HK-2 (cell line): ENCODE results near the gene IL1A.

ENCODE experiments used
- DNase-seq: peaks from one replicate; pipeline ENCODE4 v3.0.0-alpha.2; 2018; ENCODE audit not compliant: unreplicated experiment

IL1A gene

GRCh38 chr2:112793449-112793978 lies 9.2 kb upstream of the IL1A start:
- no peak for DNase-seq

- DNase-seq, result no peak
These were observed 8.1 kb upstream of the IL1A start for GRCh38 chr2:112792419-112792818.

GRCh38 chr2:112791693-112792230 lies 7.5 kb upstream of the IL1A start:
- DNase-seq, result no peak

- no peak for DNase-seq
These were observed 6.7 kb upstream of the IL1A start for GRCh38 chr2:112791019-112791418.

- DNase-seq, result no peak
These were observed 6.0 kb upstream of the IL1A start for GRCh38 chr2:112790305-112790704.

- DNase-seq, result no peak
These were observed 4.9 kb upstream of the IL1A start for GRCh38 chr2:112789186-112789585.

- DNase-seq, result no peak
These were observed 4.4 kb upstream of the IL1A start for GRCh38 chr2:112788653-112789052.

GRCh38 chr2:112787729-112788393 lies 3.6 kb upstream of the IL1A start:
- DNase-seq, result no peak

- no peak for DNase-seq
These were observed 3.0 kb upstream of the IL1A start for GRCh38 chr2:112787294-112787693.

- DNase-seq, result no peak
These were observed 1.0 kb downstream of the IL1A start for GRCh38 chr2:112783187-112783714.

- no peak for DNase-seq
These were observed 2.0 kb downstream of the IL1A start for GRCh38 chr2:112782234-112782799.

GRCh38 chr2:112779598-112779997 lies 4.7 kb downstream of the IL1A start:
- DNase-seq, result no peak

- no peak for DNase-seq
These were observed 7.3 kb downstream of the IL1A start for GRCh38 chr2:112777036-112777435.

- no peak for DNase-seq
These were observed 8.2 kb downstream of the IL1A start for GRCh38 chr2:112776113-112776512.

- no peak for DNase-seq
These were observed 9.6 kb downstream of the IL1A start for GRCh38 chr2:112774536-112775285.

GRCh38 chr2:112773556-112773955 lies 10.7 kb downstream of the IL1A start:
- no peak for DNase-seq

- no peak for DNase-seq
These were observed 11.3 kb downstream of the IL1A start for GRCh38 chr2:112772911-112773475.

GRCh38 chr2:112772322-112772721 lies 12.0 kb downstream of the IL1A start:
- DNase-seq, result no peak

GRCh38 chr2:112768432-112768831 lies 15.9 kb downstream of the IL1A start:
- no peak for DNase-seq

- no peak for DNase-seq
These were observed 16.5 kb downstream of the IL1A start for GRCh38 chr2:112767693-112768330.

- no peak for DNase-seq
These were observed 19.0 kb downstream of the IL1A start for GRCh38 chr2:112765251-112765650.
